Measurements from ENCODE around the gene PRKCZ.

GRCh38 chr1:2072109-2072806, 22.0 kb downstream of the PRKCZ start:
- TF ChIP-seq EZH2 (IDR thresholded peaks at IDR 0.05; ENCODE audit: insufficient read depth, poor library complexity, severe bottlenecking) (no peak), EZH2phosphoT487 (IDR thresholded peaks at IDR 0.05; ENCODE audit: insufficient read depth, low read depth) (no peak)

All from GM23248 (cell line).